ENCODE results near the gene DUSP9.

The DUSP9 gene

GRCh38 chrX:153646620-153647373 lies at the start of gene DUSP9:
Gene DUSP9, plus strand, starts transcription at chrX:153647203. Its CDS starts 751 bp downstream, at chrX:153647954.
- Histone ChIP-seq H3K27me3 (peaks cover 0 to 78% of the 10 kb centered on the region in 2 donors), H3K9me3 (no peaks in the 10 kb centered on the region), H3K4me3 (peak within 1 kb of the TSS in 1 of 2 donors; percentile 34), H3K27ac (no peak within 1 kb of the TSS), H3K4me1 (peaks cover 0 to 35% (median 23%) of the 10 kb centered on the region in 4 donors), H3K36me3 (no peaks in the 10 kb centered on the region)
- peak in 1 of 2 donors; percentile 28 for DNase-seq
- TF ChIP-seq CTCF (IDR thresholded peaks at IDR 0.05): no peak
- intact Hi-C loops (cut with DNase I; ENCODE audit: low total_unique reads): no loop called here

GRCh38 chrX:153598541-153599191 lies 48.3 kb upstream of the DUSP9 start, which contains the start of gene CCNQ:
Gene CCNQ, minus strand, starts transcription at chrX:153599139. Its CDS starts 66 bp downstream, at chrX:153599073.
- H3K27me3 ChIP-seq: no peaks in the 10 kb centered on the region
- intact Hi-C loops (cut with DNase I; ENCODE audit: low total_unique reads): no loop called here
- no peak for TF ChIP-seq CTCF (IDR thresholded peaks at IDR 0.05)
- H3K27ac ChIP-seq: peak within 1 kb of the TSS; percentile 64 to 73
- H3K9me3 ChIP-seq: peaks cover 0 to 7% (median 0%) of the 10 kb centered on the region in 3 donors
- peaks cover 7 to 27% (median 8%) of the 10 kb centered on the region in 3 donors for H3K36me3 ChIP-seq
- DNase-seq: no peak
- H3K4me1 ChIP-seq: peaks cover 0 to 21% (median 6%) of the 10 kb centered on the region in 4 donors
- H3K4me3 ChIP-seq: peak within 1 kb of the TSS; percentile 75 to 85

- Histone ChIP-seq H3K4me3 (peak overlapping the region; percentile 67 to 75), H3K9me3 (peaks cover 0 to 7% (median 0%) of the 10 kb centered on the region in 3 donors), H3K4me1 (peaks cover 0 to 21% (median 6%) of the 10 kb centered on the region in 4 donors), H3K36me3 (peaks cover under 1 to 20% (median 1%) of the 10 kb centered on the region in 3 donors), H3K27ac (peak overlapping the region; percentile 64 to 73), H3K27me3 (no peaks in the 10 kb centered on the region)
- peak; percentile 78 to 92 for DNase-seq
- intact Hi-C loops (cut with DNase I; ENCODE audit: low total_unique reads): loop anchor here (10.0 kb wide), 1 partner anchor 55 kb away; no protein-coding TSS in a partner anchor
- TF ChIP-seq CTCF (IDR thresholded peaks at IDR 0.05): no peak
Measured at GRCh38 chrX:153599192-153600031, 47.6 kb upstream of the DUSP9 start.

GRCh38 chrX:153600032-153600373 lies 47.0 kb upstream of the DUSP9 start:
- no peak for DNase-seq
- no peaks in the 10 kb centered on the region for H3K27me3 ChIP-seq
- peaks cover 0 to 14% (median 0%) of the 10 kb centered on the region in 3 donors for H3K36me3 ChIP-seq
- no peak for TF ChIP-seq CTCF (IDR thresholded peaks at IDR 0.05)
- intact Hi-C loops (cut with DNase I; ENCODE audit: low total_unique reads): loop anchor here (10.0 kb wide), 1 partner anchor 55 kb away; no protein-coding TSS in a partner anchor
- peak overlapping the region; percentile 59 to 67 for H3K4me3 ChIP-seq
- H3K9me3 ChIP-seq: peaks cover 0 to 7% (median 0%) of the 10 kb centered on the region in 3 donors
- H3K4me1 ChIP-seq: peaks cover 0 to 21% (median 6%) of the 10 kb centered on the region in 4 donors
- H3K27ac ChIP-seq: peak overlapping the region in 1 of 2 donors; percentile 73

GRCh38 chrX:153600921-153601320 lies 46.1 kb upstream of the DUSP9 start:
- Histone ChIP-seq H3K4me3 (no peak overlapping the region), H3K27me3 (no peaks in the 10 kb centered on the region), H3K36me3 (peaks cover 0 to 5% (median 0%) of the 10 kb centered on the region in 3 donors), H3K9me3 (peaks cover 0 to 7% (median 0%) of the 10 kb centered on the region in 3 donors), H3K27ac (no peak overlapping the region), H3K4me1 (peaks cover 0 to 21% (median 6%) of the 10 kb centered on the region in 4 donors)
- intact Hi-C loops (cut with DNase I; ENCODE audit: low total_unique reads): loop anchor here (10.0 kb wide), 1 partner anchor 56 kb away; no protein-coding TSS in a partner anchor
- no peak for DNase-seq
- TF ChIP-seq CTCF (IDR thresholded peaks at IDR 0.05): no peak

Data from tibial artery (tissue), 4 donors.